GM12878 (cell line): Measurements from ENCODE around the gene MEGF11. TPM values are rescaled to one million over a fixed set of nuclear protein-coding genes. Genes with fewer than 3 reads are reported as not detected.

ENCODE experiments used
- ATAC-seq: fragments of 200-7000 bp; cut with Tn5 transposase; 3 replicates; pipeline ENCODE4 v1.9.1; 2020; ENCODE audit warnings: mild to moderate bottlenecking, moderate library complexity
- BruUV-seq: library from RNA; stranded (reverse); fragments of 400-500 nt; replicated peaks from 2 replicates; lab custom pipeline; 2021; lab: Mats Ljungman, UMichigan
- CTCF ChIA-PET: fragments of 300-600 bp; sonication (Branson Sonifier 250); formaldehyde crosslinking; extraction: SDS; loops from one replicate; lab custom pipeline; 2021; ENCODE audit warnings: inconsistent platforms; lab: Yijun Ruan, JAX
- POLR2A ChIA-PET: fragments of 350-600 bp; formaldehyde crosslinking; extraction: SDS; loops from one replicate; lab custom pipeline; 2021; ENCODE audit warnings: inconsistent platforms; lab: Charles Lee
- RAD21 ChIA-PET: fragments of 300-600 bp; sonication (Branson Sonifier 250); formaldehyde crosslinking; loops from one replicate; lab custom pipeline; 2023; ENCODE audit warnings: antibody characterized with exemption; ENCODE audit not compliant: unreplicated experiment; lab: Charles Lee
- SMC1A ChIA-PET: fragments of 300-600 bp; sonication (Branson Sonifier 250); formaldehyde crosslinking; loops from one replicate; lab custom pipeline; 2023; ENCODE audit not compliant: unreplicated experiment, uncharacterized antibody; lab: Charles Lee
- DNase-seq: peaks from one replicate; pipeline ENCODE4 v3.0.0-alpha.2; 2011; ENCODE audit warnings: low read depth, low spot score
- FAIRE-seq: peaks from 3 replicates; lab custom pipeline; 2011; peaks lifted over from hg19 to GRCh38; lab: Jason Lieb, UNC
- H2AFZ ChIP-seq: 2 replicates; pipeline ENCODE4 v1.6.0; 2011; ENCODE audit warnings: low read depth, low read length, control low read depth; ENCODE audit not compliant: control insufficient read depth
- H3K27ac ChIP-seq: 2 replicates; pipeline ENCODE4 v1.5.1; 2011; ENCODE audit warnings: control low read depth; ENCODE audit not compliant: control insufficient read depth, insufficient read depth
- H3K27me3 ChIP-seq, 2 experiments: replicated peaks in 1 of 2; 2 replicates each; pipeline versions ENCODE4 v1.6.0 to v1.6.1; 2011; ENCODE audit warnings: low read length in 1 of 2; ENCODE audit not compliant: control insufficient read depth in 2 of 2, insufficient read depth in 2 of 2
- H3K36me3 ChIP-seq, 2 experiments: 2 replicates each; pipeline ENCODE4 v1.5.1; 2011; ENCODE audit warnings: low read length in 1 of 2; ENCODE audit not compliant: control insufficient read depth in 2 of 2, insufficient read depth in 2 of 2
- H3K4me1 ChIP-seq: 2 replicates; pipeline ENCODE4 v1.6.1; 2011; ENCODE audit warnings: mild to moderate bottlenecking, low read length, moderate library complexity, mixed read lengths; ENCODE audit not compliant: control insufficient read depth, insufficient read depth
- H3K4me2 ChIP-seq: 2 replicates; pipeline ENCODE4 v1.6.0; 2011; ENCODE audit warnings: control low read depth; ENCODE audit not compliant: control insufficient read depth, insufficient read depth
- H3K4me3 ChIP-seq: fragments of 200-600 bp; sonication (generic); 2 replicates; pipeline ENCODE4 v1.5.1; 2016
- H3K79me2 ChIP-seq: 2 replicates; pipeline ENCODE4 v1.6.0; 2011; ENCODE audit warnings: low read length; ENCODE audit not compliant: control insufficient read depth, insufficient read depth
- H3K9ac ChIP-seq: 2 replicates; pipeline ENCODE4 v1.8.0; 2011; ENCODE audit warnings: low read length, control low read depth, mixed read lengths; ENCODE audit not compliant: control insufficient read depth, insufficient read depth
- H3K9me3 ChIP-seq: replicated peaks from 3 replicates; pipeline ENCODE4 v1.5.1; 2011; ENCODE audit warnings: mild to moderate bottlenecking, low read length; ENCODE audit not compliant: control insufficient read depth, insufficient read depth
- H4K20me1 ChIP-seq: 2 replicates; pipeline ENCODE4 v1.6.0; 2011; ENCODE audit not compliant: control insufficient read depth, insufficient read depth
- ASH2L ChIP-seq: fragments of 300-600, 200-600 bp; sonication (generic); IDR thresholded peaks from 2 replicates; pipeline ENCODE4 v1.6.1; 2017; ENCODE audit warnings: low read depth, mild to moderate bottlenecking, borderline replicate concordance
- BACH1 ChIP-seq: fragments of 450-650 bp; IDR thresholded peaks from 2 replicates; pipeline ENCODE4 v1.6.1; 2017; ENCODE audit warnings: mild to moderate bottlenecking, borderline replicate concordance
- DPF2 ChIP-seq: fragments of 450-650 bp; IDR thresholded peaks from 2 replicates; pipeline ENCODE4 v1.6.1; 2017; ENCODE audit warnings: mild to moderate bottlenecking
- E2F8 ChIP-seq: fragments of 450-650 bp; IDR thresholded peaks from 2 replicates; pipeline ENCODE4 v1.6.1; 2018; ENCODE audit warnings: mild to moderate bottlenecking, low read depth, moderate library complexity; ENCODE audit not compliant: partially characterized antibody
- EZH2 ChIP-seq: IDR thresholded peaks from 2 replicates; pipeline ENCODE4 v1.6.1; 2012; ENCODE audit warnings: low read depth, mild to moderate bottlenecking, control low read depth, inconsistent platforms, low read length, borderline replicate concordance; ENCODE audit not compliant: control insufficient read depth
- GATAD2B ChIP-seq: fragments of 450-650 bp; conservative IDR thresholded peaks from 2 replicates; pipeline ENCODE4 v1.6.1; 2017; ENCODE audit warnings: low read depth, mild to moderate bottlenecking, moderate library complexity
- HCFC1 ChIP-seq: fragments of 150-350 bp; IDR thresholded peaks from 2 replicates; pipeline ENCODE4 v1.6.1; 2014; ENCODE audit warnings: low read length
- MTA3 ChIP-seq: IDR thresholded peaks from 2 replicates; pipeline ENCODE4 v1.6.1; 2012; ENCODE audit warnings: low read length, inconsistent platforms, borderline replicate concordance
- NBN ChIP-seq: fragments of 450-650 bp; IDR thresholded peaks from 2 replicates; pipeline ENCODE4 v1.6.1; 2016
- PML ChIP-seq: IDR thresholded peaks from 2 replicates; pipeline ENCODE4 v1.6.1; 2012; ENCODE audit warnings: low read length, inconsistent platforms
- TCF7 ChIP-seq: IDR thresholded peaks from 2 replicates; pipeline ENCODE4 v1.6.1; 2014; ENCODE audit warnings: antibody characterized with exemption, borderline replicate concordance
- ZBTB4 ChIP-seq: fragments of 450-650 bp; formaldehyde crosslinking; IDR thresholded peaks from 2 replicates; pipeline ENCODE4 v1.4.0; 2022; ENCODE audit warnings: mild to moderate bottlenecking, moderate library complexity
- WGBS: methylation state at CpG from one replicate; pipeline ENCODE4 v1.1.6; 2016; ENCODE audit warnings: low lambda C conversion rate; ENCODE audit not compliant: insufficient replicate concordance, insufficient coverage; ENCODE audit errors: missing lambda C conversion rate; 5-methylcytosine and 5-hydroxymethylcytosine counted together
- in situ Hi-C: fragments of 300-500 bp; cut with MboI; formaldehyde crosslinking; loops from 9 replicates; pipeline ENCODE4 v1.14.3; 2018; ENCODE audit warnings: mixed read lengths
- intact Hi-C: fragments of 100-400 bp; cut with micrococcal nuclease; formaldehyde crosslinking; loops from one replicate; pipeline ENCODE4 v1.14.2; 2022; ENCODE audit not compliant: unreplicated experiment
- polyA plus RNA-seq, 11 experiments: library from polyadenylated mRNA; depleted of rRNA in 4 of 11; unstranded in 6 of 11; stranded (reverse) in 5 of 11; fragments of >200 nt; fragmentation: Nextera tagmentation in 4 of 11; fragmentation: Illumina TruSeq in 1 of 11; extraction: Ambion mirVana in 4 of 11; extraction: Trizol in 1 of 11; gene quantifications; 1 replicate in 1 of 11; 2 replicates in 10 of 11; pipeline versions ENCODE4 v1.2.1 to v1.2.3, GENCODE V29; 2011 to 2016; ENCODE audit warnings: inconsistent platforms in 2 of 11, missing spikeins in 2 of 11, low read depth in 1 of 11
- total RNA-seq, 4 experiments: library from RNA; depleted of rRNA in 3 of 4; stranded (reverse); fragments of >200 nt in 3 of 4; fragmentation: Illumina TruSeq in 1 of 4; extraction: Trizol in 1 of 4; gene quantifications; 2 replicates each; pipeline versions ENCODE4 v1.2.1 to v1.2.3, GENCODE V29; 2013 to 2021
- TF ChIP-seq, protein P1 (sequence below): IDR thresholded peaks from 2 replicates; pipeline ENCODE4 v1.6.1; 2012; ENCODE audit warnings: mild to moderate bottlenecking, low read depth, low read length

Gene MEGF11
- total and polyA plus RNA-seq, 10 of the 15 experiments (the other 5 are each of a cell fraction or from before 2014, with no cell fraction given), result 0.03 to 1.7 (median 0.49) TPM

DNA sequence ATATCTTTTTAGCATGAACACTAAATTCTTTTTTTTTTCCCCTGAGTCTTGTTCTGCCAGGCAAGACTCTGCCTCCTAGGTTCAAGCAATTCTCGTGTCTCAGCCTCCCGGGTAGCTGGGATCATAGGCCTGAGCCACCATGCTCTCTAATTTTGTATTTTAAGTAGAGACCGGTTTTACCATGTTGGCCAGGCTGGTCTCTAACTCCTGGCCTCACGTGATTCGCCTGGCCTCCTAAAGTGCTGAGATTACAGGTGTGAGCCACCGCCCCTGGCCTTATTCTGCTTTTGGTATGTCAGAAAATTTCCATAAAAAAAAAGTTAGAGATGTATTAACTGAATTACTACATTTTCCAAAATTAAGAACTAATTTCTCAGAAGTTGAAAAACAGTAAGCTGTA lies 370.0 kb downstream of the MEGF11 start:
- no peak overlapping the region for H3K27ac ChIP-seq
- no peak overlapping the region for H2AFZ ChIP-seq
- peaks cover 17% of the 10 kb centered on the region for H3K4me1 ChIP-seq
- H3K27me3 ChIP-seq, result no peaks in the 10 kb centered on the region
- no TSS peak for BruUV-seq
- DNase-seq (no peak), FAIRE-seq (no peak), ATAC-seq (no peak)
- no peak overlapping the region for H3K4me3 ChIP-seq
- intact Hi-C loops, result no loop called here
- H3K79me2 ChIP-seq, result peaks cover 5% of the 10 kb centered on the region
- H3K36me3 ChIP-seq, result peaks cover 1 to 32% of the 10 kb centered on the region in 2 experiments; a peak in 3 of 4 replicates
- ChIA-PET POLR2A (interaction anchor here (0.7 to 1.0 kb wide), 2 partner anchors 16 to 90 kb away, joined by 3 read pairs; no protein-coding TSS in a partner anchor), CTCF (interaction anchor here (0.6 to 0.7 kb wide), 2 partner anchors 36 to 163 kb away, joined by 3 read pairs; no protein-coding TSS in a partner anchor), SMC1A (interaction anchor here (0.9 to 1.2 kb wide), 2 partner anchors 19 to 24 kb away, joined by 3 read pairs; no protein-coding TSS in a partner anchor), RAD21 (no interaction called here)
- H4K20me1 ChIP-seq, result no peaks in the 10 kb centered on the region
- 98% methylated on average over 6 of the region's 6 CpGs for WGBS
- no peaks in the 10 kb centered on the region for H3K9me3 ChIP-seq
- no peak overlapping the region for H3K4me2 ChIP-seq
- no peak overlapping the region for H3K9ac ChIP-seq
- in situ Hi-C loops, result no loop called here
- TF ChIP-seq GATAD2B (no peak), ZBTB4 (CRISPR knock-in tag) (no peak), DPF2 (no peak), MTA3 (no peak), E2F8 (no peak), HCFC1 (no peak), ASH2L (no peak), NBN (no peak), TCF7 (no peak), BACH1 (no peak), EZH2 (no peak), PML (no peak)
- TF ChIP-seq, protein P1, sequence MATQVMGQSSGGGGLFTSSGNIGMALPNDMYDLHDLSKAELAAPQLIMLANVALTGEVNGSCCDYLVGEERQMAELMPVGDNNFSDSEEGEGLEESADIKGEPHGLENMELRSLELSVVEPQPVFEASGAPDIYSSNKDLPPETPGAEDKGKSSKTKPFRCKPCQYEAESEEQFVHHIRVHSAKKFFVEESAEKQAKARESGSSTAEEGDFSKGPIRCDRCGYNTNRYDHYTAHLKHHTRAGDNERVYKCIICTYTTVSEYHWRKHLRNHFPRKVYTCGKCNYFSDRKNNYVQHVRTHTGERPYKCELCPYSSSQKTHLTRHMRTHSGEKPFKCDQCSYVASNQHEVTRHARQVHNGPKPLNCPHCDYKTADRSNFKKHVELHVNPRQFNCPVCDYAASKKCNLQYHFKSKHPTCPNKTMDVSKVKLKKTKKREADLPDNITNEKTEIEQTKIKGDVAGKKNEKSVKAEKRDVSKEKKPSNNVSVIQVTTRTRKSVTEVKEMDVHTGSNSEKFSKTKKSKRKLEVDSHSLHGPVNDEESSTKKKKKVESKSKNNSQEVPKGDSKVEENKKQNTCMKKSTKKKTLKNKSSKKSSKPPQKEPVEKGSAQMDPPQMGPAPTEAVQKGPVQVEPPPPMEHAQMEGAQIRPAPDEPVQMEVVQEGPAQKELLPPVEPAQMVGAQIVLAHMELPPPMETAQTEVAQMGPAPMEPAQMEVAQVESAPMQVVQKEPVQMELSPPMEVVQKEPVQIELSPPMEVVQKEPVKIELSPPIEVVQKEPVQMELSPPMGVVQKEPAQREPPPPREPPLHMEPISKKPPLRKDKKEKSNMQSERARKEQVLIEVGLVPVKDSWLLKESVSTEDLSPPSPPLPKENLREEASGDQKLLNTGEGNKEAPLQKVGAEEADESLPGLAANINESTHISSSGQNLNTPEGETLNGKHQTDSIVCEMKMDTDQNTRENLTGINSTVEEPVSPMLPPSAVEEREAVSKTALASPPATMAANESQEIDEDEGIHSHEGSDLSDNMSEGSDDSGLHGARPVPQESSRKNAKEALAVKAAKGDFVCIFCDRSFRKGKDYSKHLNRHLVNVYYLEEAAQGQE, result no peak
